ENCODE measurements around the gene DLG2. TPM values are rescaled to one million over a fixed set of nuclear protein-coding genes. Genes with fewer than 3 reads are reported as not detected.
"Not testable (repeated sequence)": the region's sequence is repeated elsewhere in the genome, so short reads cannot be mapped to it uniquely, and the experiment has no call there.

DLG2 gene
- total RNA-seq, result 1 to 10 TPM; 1.2 to 1.4 TPM

DNA sequence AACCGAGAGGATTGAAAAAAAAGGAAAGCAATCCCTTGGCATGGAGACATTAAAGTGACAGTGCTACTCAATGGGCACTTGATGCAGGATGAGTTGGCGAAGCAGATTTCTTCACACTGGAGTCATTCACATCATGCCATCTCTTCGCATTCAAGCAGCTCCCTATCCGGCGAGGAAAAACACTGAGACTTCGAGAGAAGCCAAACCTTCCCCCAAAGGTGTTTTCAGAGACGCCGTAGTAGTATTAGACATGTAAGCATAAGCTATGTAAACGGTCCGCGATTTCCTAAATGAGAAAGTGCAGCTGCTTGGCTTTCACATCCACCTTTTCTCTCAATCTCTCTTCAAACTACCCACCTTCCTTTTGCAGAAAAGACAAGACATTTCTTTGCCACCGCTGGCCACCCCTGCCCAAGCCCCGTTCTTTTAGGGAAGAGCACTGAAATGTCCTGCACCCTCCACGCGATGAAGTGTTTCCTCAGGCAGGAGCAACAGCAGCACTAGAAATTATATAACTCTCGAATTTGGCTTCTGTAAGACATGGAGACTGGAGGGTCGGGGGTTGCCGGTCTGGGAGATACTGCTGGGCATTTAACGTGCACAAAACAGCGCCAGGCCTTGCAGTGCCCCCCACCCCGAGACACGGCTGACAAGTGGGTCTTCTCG lies at the start of gene DLG2:
Gene DLG2, minus strand, starts transcription at position 13 of the 666 bp plus-strand sequence.
- CTCF ChIA-PET, result interaction anchor here (1.3 to 1.4 kb wide), 2 partner anchors 21 to 227 kb away, joined by 3 to 4 read pairs; partner anchors contain the start of genes CCDC83 and TMEM126A
- POLR2A ChIA-PET, result interaction anchor here (1.6 to 2.6 kb wide), 2 partner anchors 20 to 32 kb away, joined by 4 to 11 read pairs; partner anchors contain the start of gene TMEM126A

GRCh38 chr11:85673393-85673792 lies 46.2 kb upstream of the DLG2 start:
- CTCF ChIA-PET, result no interaction called here
- POLR2A ChIA-PET, result no interaction called here

GRCh38 chr11:85672105-85672902 lies 45.2 kb upstream of the DLG2 start:
- ChIA-PET POLR2A (no interaction called here), CTCF (no interaction called here)

DNA sequence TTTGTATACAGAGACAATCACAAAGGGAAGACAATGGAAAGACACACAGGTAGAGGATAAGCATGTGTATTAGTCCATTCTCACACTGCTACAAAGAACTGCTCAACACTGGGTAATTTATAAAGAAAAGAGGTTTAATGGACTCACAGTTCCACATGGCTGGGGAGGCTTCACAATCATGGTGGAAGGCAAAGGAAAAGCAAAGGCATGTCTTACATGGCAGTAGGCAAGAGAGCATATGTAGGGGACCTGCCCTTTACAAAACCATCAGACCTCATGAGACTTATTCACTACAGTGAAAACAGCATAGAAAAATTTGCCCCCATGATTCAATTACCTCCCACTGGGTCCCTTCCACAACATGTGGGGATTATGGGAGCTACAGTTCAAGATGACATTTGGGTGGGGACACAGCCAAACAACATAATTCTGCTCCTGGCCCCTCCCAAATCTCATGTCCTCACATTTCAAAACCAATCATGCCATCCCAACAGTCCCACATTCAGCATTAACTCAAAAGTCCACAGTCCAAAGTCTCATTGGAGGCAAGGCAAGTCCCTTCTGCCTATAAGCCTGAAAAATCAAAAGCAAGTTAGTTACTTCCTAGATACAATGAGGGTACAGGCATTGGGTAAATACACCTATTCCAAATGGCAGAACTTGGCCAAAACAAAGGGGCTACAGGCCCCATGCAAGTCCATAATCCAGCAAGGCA lies 44.0 kb upstream of the DLG2 start:
- CTCF ChIA-PET, POLR2A ChIA-PET: not testable (repeated sequence)

- ChIA-PET CTCF (interaction anchor here (0.9 to 1.6 kb wide), 3 partner anchors 12 to 751 kb away, joined by 3 to 4 read pairs (median 3); no protein-coding TSS in a partner anchor), POLR2A (no interaction called here)
These were observed 41.0 kb upstream of the DLG2 start for GRCh38 chr11:85668157-85668556.

DNA sequence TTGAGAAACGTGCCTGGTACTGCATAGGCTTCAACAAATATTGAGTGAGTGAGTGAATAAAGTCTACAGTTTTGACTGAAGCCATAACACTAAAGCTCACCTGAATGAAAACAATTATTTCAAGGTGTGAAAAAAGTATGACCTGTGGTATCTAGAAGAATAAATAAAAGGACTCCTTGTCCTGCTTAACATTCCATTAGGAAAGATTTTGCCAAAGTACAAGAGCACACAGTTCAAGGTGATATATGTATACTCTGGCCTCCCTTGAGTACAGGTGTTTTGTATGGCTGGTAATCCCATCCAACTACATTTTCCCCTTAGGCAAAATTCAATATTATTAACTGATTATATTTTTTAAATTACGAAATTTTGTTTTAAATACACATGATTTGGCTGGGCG lies 39.5 kb upstream of the DLG2 start:
- ChIA-PET POLR2A (no interaction called here), CTCF (no interaction called here)

DNA sequence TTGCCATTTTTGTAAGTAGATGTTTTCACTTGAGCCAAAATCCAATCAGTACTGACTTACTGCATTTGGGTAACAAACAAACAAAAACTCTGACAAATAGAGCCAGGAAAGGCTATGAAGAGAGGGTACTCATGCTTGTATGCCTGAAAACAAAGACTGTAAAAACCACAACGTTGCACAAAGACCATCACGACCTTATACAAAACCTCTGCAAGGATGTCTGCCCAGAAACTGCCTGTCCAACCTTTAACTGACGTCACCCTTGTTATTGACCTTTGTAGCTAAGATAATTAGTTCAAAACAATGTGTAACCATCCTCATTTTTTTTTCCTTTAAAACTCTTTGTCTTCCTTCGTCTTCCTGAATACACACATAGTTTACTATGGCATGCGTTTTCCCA lies 38.6 kb upstream of the DLG2 start:
- ChIA-PET POLR2A (no interaction called here), CTCF (no interaction called here)

GRCh38 chr11:85664615-85665481 lies 37.7 kb upstream of the DLG2 start, which contains the start of gene CREBZF:
Gene CREBZF, minus strand, starts transcription at chr11:85665129. Its CDS starts 254 bp downstream, at chr11:85664875.
- CTCF ChIA-PET, result interaction anchor here (1.8 kb wide), 1 partner anchor 16 kb away, joined by 8 read pairs; no protein-coding TSS in a partner anchor
- POLR2A ChIA-PET, result interaction anchor here (0.6 to 2.1 kb wide), 7 partner anchors 13 to 144 kb away, joined by 3 to 13 read pairs (median 3); partner anchors contain the start of genes TMEM126A and TMEM126B

DNA sequence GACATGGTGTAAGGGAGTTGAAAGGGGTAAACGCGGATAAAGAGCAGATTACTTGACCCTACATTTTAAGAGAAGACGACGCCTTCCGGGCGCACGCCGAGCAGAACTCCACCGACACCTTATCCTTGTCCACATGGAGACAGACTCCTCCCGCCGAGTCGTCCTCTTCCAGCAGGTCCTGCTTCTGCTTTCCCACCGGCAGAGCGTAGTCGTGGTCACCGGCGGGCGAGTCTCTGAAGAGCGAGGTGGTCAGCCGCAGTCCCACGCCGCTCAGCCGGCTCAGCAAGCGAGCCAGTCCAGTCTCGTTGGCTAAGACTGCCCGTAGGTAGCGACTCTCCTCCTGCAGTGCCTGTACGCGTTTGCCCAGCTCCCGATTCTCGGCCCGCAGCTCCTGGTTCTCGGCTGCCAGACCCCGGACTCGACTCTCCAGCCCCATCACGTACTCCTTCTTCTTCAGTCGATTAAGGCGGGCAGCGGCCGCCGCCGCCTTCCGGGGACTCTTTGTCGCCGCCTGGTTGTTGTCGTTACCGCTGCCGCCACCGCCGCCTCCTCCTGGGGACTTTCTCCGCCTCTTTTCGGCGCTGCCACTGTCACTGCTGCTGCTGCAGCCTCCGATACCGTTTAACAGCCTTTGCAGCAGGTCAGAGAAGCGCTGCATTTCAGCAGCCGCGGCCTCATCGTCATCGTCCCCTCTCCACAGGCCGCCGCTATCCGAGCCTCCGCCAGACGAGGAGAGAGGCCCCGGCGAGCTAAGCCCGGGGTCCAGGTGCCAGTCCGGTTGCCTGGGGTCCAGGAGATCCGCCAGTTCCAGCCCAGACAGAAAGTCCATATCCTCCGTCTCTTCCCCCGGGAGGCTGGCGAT lies 36.8 kb upstream of the DLG2 start:
- CTCF ChIA-PET, result interaction anchor here (0.8 to 1.8 kb wide), 3 partner anchors 10 to 28 kb away, joined by 3 to 8 read pairs (median 4); no protein-coding TSS in a partner anchor

GRCh38 chr11:85663080-85663752 lies 36.1 kb upstream of the DLG2 start:
- CTCF ChIA-PET, result interaction anchor here (0.8 to 1.8 kb wide), 4 partner anchors 10 to 191 kb away, joined by 3 to 8 read pairs (median 4); partner anchors contain the start of gene CCDC83
- POLR2A ChIA-PET, result interaction anchor here (0.7 to 2.1 kb wide), 4 partner anchors 14 to 154 kb away, joined by 3 to 13 read pairs (median 3); partner anchors contain the start of gene TMEM126A

More for the DNA sequence above, 36.8 kb upstream of the DLG2 start:
- POLR2A ChIA-PET, result interaction anchor here (0.9 to 2.1 kb wide), 4 partner anchors 15 to 145 kb away, joined by 3 to 13 read pairs (median 4); partner anchors contain the start of genes TMEM126A and TMEM126B

DNA sequence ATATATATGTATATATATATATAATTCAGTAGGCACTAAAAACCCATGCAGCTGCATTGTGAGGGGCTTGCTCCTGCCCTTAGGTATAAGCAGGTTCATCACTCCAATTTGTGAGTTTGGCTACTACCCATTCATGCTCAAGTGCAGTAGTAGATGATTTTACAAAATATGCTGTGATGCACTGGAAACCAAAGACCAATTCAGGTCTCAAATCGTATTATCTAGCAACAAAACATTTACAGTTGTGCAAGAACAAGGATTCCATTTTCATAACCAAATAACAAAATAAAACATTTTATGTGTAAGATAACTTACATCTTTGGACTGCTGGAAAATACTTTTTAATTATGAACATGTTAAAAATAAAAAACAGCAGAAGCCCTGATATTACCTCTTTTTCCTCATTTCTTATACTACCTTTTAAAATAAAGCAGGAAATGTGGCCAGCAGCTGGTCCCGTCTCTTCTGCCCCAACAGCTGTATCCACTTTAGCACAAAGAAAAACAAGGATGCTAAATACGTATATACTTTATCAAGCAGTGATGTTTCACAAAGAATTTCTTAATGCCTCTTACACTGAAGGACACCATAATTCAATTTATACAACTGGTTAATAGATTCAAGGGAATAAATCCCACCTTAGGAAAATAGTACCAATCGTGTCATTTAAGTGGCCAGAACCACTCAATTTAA lies 35.0 kb upstream of the DLG2 start:
- CTCF ChIA-PET, result interaction anchor here (1.3 to 1.8 kb wide), 2 partner anchors 26 to 192 kb away, joined by 3 to 4 read pairs; partner anchors contain the start of gene CCDC83

GRCh38 chr11:85658180-85658579 lies 31.0 kb upstream of the DLG2 start:
- POLR2A ChIA-PET, result no interaction called here
- CTCF ChIA-PET, result no interaction called here

More for the DNA sequence above, 35.0 kb upstream of the DLG2 start:
- POLR2A ChIA-PET, result no interaction called here

DNA sequence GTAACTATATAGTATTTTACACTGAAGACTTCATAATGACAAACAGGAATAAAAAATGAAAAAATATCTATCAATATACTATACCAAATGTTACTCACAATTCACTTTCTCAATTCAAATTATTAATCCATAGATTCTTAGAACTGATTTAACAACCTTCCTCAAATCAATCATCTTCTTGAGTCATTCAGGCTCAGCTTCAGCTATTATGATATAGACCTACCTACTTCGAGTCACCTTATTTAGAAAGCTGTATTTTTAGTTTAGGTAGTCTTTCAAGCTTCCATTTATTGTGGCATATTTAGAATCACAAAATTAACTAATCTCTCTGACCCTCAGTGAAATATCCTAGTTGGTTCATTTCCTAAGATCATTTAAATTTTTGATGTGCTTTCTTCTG lies 29.6 kb upstream of the DLG2 start:
- POLR2A ChIA-PET, result no interaction called here
- CTCF ChIA-PET, result no interaction called here

- POLR2A ChIA-PET, result not testable (repeated sequence)
- CTCF ChIA-PET, result interaction anchor here (1.1 kb wide), 1 partner anchor 9 kb away, joined by 3 read pairs; no protein-coding TSS in a partner anchor
These were observed 27.2 kb upstream of the DLG2 start for GRCh38 chr11:85654343-85654742.

DNA sequence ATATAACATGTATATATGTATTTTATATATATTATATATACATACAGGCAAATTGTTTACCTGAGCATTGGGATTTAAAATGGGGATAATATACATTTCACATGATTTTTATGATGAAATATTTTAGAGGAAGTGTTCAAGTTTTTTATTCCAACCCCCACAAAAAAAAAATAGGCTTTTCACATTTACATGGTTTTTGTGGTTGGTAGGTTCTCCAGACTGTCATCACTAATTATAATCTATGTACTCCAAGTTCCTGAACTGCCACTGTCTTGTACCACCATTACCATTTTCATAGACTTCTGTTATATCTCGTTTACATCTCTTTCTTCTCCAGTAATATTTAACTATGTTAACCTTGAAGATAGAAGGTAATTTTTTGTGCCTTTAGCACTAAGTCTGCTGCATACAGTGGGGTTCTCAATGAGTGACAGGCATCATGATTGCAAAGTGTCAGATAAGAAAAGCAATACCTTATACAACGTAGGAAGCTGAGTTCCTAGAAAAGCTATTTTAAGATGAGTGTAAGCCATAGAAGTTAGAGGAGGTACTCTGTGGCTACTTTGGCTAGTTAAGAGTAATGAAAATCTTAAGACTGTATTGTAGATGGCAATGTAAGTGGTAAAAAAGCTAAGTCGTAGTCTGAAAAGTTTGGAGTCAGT lies 25.8 kb upstream of the DLG2 start:
- ChIA-PET POLR2A (interaction anchor here (0.5 kb wide), 1 partner anchor 106 kb away, joined by 4 read pairs; no protein-coding TSS in a partner anchor), CTCF (interaction anchor here (1.1 kb wide), 1 partner anchor 11 kb away, joined by 3 read pairs; no protein-coding TSS in a partner anchor)

DNA sequence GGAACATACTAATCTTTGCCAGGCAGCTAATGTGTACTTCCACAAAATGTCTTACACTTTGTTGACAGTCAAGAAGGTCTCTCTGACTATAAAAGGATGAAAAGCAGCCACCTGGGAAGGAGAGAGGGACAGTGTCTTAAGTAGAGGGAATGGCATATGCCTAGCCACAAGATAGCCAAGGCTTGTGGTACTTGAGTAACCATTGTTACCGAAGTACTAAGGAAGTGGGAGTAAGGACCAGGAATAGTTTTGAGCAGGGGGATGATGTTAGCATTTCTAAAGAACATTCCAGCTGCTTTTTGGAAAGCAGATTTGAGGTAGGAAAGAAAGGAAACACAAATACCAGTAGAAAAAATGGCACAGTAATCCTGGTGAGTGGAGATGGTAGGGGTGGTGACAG lies 24.0 kb upstream of the DLG2 start:
- ChIA-PET POLR2A (interaction anchor here (0.6 to 1.0 kb wide), 2 partner anchors 9 to 13 kb away, joined by 3 to 4 read pairs; no protein-coding TSS in a partner anchor), CTCF (interaction anchor here (0.7 kb wide), 1 partner anchor 135 kb away, joined by 4 read pairs; no protein-coding TSS in a partner anchor)

All from activated CD8-positive, alpha-beta memory T cell treated with anti-CD3 and anti-CD28 coated beads for 36 hours (primary cell).